Activated CD4-positive, alpha-beta T cell treated with anti-CD3 and anti-CD28 coated beads, Interleukin-10, Interleukin-2, amounts not matched to agents 100 ng/mL and 50 ng/mL, durations not matched to agents 16 hours and 8 hours (primary cell): ENCODE data around the gene STK17B.
A peak's percentile ranks its signal among the peaks of the same experiment; 100 is the strongest.
"Not testable (repeated sequence)": the region's sequence is repeated elsewhere in the genome, so short reads cannot be mapped to it uniquely, and the experiment has no call there.

Source experiments
- DNase-seq: peaks from one replicate; pipeline ENCODE4 v3.0.0-alpha.2; 2020

Gene STK17B

DNA sequence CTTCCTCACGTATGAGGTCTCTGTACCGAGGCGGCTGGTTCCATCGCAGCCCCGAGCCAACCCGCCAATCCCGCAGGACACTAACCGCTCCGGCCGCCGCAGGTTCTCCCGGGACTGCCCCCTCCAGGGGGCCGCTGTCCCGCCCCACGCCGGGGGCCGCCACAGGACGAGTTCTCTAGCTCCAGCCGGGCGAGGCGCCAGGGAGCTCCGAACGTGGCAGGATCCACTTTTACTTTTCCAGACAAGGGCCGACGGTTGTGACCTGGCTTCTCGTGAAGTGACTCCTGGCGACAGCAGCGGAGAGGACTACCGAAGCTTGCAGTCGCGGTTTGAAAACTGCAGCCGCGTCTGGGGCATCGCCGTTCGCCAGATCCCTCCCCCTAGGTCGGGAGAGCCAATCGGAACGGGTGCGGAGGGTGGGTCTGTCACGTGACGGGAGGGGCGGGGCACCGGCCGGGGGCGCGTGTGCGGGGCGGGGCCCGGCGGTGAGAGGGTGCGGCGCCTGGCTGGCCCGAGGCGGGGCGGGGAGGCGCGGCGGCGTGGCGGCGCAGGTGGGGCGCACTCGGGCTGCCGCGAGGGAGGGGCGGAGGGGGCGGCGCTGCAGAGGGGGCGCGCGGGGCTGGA is at the start of gene STK17B:
STK17B (minus strand) TSS at position 331 of the 624 bp plus-strand sequence. CDS start 8,195 bp downstream, outside the sequence.
- peak; percentile 98 for DNase-seq

DNA sequence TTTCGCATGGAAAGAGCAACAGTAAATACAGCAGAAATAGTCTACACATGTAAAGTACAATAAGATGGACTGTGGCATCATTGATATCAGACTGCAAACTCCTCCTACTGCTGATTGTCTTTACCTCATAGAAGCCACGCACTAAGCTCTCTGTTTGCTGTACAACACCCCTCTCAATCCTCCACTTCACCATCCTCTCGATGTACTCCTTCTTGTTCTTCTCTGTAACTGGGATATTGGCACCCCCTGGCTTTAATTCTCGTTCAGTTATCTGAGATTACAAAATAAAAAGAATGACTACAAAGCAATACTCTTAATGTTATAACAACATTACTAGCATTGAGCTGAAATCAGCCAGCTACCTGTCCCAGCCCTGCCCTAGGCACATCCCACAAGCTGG is 49.3 kb upstream of the STK17B start:
- no peak for DNase-seq

DNA sequence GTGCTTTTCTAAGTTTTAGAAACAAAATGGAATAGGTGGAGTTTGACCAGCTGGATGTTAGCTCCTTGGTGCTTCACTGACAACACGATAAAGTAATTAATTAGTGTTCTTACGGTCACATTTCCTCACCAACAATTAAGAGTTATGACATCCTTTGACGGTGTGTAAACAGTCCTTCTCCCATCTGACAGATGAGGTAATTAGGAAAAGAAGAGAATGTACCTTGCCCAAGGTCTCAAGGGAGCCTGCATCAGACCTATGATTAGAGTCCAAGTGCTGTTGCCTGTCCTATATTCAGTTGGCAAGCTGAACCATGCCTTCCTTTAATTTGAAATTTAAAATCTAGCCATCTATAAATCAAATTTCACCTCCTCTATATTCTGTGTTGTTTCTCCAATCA is 48.3 kb upstream of the STK17B start:
- DNase-seq: no peak

- no peak for DNase-seq
Observed at GRCh38 chr2:196218106-196218505, 46.7 kb upstream of the STK17B start.

DNA sequence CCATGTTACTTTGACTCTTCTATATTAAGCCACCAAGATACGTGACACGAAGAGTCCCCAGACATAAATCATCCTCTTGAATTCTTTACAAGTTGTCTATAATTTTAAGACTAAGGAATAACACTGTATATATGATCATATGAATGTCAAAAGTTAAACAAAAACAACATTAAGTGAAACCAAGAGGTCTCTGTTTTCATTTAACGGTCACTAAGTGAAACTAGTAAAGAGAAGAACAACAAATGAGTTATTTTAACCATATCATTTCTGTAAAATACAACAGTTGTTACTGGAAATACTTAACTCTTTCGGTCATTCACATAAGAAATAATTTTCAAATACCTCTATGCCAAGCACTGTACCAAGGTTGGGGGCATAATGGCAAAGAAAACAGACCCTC is 45.7 kb upstream of the STK17B start:
- no peak for DNase-seq

GRCh38 chr2:196215376-196215775 is 44.0 kb upstream of the STK17B start:
- no peak for DNase-seq

DNA sequence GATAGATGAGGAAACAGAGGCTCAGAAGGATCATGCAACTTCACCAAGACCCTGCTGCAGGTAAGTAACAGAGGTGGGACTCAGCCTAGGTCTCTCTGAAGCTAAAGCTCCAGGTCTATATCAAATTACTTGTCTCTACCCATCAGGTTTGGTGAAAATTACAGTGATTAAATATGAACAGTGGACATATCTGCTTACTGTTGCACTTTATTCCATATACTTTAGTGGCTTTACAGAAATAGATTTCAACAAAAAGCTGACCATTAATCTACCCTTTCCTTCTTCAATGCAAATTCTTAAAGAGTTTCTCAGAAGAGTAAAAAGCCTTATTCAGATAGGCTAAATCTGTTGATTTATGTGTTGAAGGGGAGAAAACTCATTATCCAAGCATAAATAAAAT is 42.8 kb upstream of the STK17B start:
- DNase-seq: no peak

GRCh38 chr2:196213252-196213980 is 42.0 kb upstream of the STK17B start:
- DNase-seq: no peak

DNA sequence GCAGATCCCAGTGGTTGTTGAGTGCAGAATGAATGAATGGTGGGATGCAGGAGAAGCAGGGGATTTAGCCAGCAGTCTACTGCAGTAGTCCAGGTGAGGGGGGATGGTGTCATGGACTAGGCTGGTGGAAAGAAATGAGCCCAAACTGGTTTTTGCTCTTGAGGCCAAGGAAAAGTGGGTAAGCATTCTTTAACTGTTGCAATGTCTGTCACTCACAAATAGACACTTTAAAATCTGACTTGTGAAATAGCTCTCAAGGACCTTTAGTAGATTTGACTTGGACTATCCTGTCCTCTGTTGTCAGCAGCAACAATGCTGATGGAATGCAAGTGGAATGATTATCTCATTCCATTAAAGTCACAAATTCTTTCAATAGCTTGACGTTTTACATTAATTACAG is 37.5 kb upstream of the STK17B start:
- no peak for DNase-seq

DNA sequence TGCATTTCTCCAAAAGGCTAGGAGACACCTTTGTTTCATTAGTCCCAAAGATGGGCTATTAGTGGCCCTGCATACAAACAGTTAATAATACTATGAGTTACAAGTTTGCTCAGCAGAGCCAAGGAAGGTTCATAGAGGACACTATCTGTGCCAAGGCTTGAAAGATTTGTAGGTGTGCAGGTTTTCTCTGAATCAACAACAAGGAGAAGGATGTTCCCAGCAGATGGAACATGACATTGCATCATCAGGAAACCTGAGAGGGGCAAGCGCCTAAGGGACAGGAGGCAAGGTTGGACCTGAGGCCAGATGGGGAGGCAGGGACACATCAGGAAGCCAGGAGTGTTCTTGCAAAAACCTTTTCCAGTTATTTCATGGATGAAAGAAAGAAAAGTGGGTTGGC is 35.4 kb upstream of the STK17B start:
- DNase-seq: no peak

DNA sequence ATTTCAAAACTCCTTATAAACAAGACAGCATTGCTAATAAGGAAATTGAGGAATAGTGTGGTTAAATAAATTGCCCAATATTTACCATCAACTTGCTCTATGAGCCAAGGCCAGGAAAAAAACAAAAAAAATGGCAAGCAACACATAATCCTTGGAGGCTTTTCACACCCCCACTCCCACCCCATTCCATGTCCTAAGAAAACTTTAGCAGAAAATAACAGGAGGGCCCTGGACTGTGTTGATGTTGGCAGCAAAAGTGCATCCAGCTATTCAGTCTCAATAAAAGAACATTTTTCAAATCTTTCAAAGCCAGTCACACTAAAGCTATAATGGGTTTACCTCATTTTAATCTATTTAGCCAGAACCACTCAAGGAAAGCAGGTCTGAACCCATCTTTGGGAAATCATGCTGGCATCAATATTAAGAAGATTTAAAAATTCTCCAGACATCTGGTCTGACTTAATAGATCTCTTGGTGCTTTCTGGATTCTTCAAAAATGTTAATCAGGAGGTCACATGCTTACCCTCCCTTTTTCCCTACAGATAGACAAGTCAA is 34.6 kb upstream of the STK17B start:
- DNase-seq: no peak

GRCh38 chr2:196205011-196205766 is 33.8 kb upstream of the STK17B start:
- no peak for DNase-seq

- DNase-seq: peak; percentile 32
Observed at GRCh38 chr2:196201229-196202009, 30.0 kb upstream of the STK17B start.

DNA sequence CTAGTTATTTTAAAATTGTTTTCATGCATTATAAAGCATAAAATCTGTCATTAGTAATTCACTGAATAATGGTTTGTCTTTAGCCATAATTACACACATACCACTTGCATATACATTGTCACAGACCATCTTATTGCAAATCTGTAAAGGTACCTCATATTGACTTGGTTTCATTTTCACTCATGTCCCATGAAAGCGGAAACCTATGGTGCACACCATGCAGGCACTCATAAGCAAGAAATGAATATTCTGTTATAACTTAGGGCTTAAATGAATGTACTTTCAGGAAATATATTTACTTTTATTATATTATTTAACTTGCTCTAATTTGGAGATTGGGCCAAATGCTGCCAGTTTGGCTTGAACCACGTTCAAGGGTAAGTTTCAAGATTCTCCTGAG is 29.2 kb upstream of the STK17B start:
- peak; percentile 93 for DNase-seq

DNA sequence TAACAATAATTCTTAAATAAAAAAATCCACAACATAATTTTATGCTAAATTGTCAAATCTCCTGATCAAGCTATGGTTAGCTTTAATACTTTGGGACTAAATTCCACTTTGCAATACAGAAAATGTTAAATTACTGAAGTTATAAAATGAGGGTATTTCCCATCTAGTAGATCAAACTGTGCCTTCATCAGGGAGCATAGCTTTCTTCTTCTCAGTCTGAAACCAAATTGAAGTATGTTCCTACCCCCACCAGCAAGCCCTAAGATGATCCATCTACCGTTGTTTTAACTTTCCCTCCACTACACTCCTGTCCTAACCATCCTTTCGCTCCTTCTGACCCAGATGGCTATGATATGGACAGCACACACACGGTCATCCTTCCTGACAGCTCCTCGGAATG is 24.4 kb upstream of the STK17B start:
- no peak for DNase-seq

DNA sequence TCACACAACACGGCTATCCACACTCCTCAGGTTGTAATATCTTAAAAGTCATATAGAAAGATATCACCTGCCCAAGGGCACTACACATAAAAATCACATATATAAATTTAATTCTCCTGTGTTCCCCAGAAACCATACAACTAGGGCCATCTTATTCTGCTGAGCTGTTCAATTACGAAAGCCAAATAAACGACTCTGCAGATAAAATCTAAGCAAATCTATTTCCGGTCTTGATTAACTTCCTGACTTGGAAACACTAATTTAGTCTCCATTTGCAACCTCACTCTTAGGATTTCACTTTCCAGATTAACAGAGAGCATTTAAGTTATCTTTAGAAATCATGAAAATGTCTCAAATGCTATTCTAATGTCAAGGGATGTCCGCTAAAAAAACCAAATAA is 23.9 kb upstream of the STK17B start:
- DNase-seq: no peak

DNA sequence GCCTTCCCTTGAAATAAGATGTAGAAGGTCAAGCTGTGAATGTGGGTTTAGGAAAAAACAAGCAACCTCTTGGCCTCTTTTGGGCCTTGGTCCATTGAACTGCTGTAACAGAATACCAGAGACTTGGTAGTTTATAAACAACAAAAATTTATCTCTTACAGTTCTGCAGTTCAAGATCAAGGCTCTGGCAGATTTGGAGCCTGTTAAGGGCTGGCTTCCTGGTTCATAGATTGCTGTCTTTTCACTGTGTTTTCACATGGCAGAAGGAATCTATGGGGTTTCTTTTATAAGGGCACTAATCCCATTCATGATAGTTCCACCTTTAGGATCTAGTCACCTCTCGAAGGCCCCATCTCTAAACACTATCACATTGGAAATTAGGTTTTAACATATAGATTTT is 20.2 kb upstream of the STK17B start:
- no peak for DNase-seq

DNA sequence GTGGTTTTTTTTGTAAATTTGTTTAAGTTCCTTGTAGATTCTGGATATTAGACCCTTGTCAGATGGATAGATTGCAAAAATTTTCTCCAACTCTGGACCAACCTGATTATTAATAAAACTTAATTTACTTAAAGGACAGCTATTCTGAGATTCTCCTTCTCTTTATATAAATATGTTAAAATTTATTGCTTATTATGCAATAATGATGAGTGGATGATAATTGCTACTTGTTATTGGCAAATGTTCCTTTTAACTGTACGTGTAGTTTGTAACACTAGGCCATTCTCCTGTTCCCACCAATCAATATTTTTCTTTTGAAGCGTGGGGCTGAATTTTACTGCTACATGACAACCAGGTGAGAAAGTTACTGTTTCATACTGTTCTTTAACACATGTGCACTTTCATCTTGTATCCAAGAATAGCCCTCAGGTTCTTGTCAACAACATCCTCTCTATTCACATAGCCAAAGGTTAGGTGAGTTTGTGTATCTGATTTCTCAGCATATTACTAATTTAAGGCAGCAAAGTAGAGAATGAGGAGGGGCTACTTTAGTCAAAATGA is 16.6 kb upstream of the STK17B start:
- DNase-seq: no peak

GRCh38 chr2:196187175-196187700 is 15.9 kb upstream of the STK17B start:
- not testable (repeated sequence) for DNase-seq

DNA sequence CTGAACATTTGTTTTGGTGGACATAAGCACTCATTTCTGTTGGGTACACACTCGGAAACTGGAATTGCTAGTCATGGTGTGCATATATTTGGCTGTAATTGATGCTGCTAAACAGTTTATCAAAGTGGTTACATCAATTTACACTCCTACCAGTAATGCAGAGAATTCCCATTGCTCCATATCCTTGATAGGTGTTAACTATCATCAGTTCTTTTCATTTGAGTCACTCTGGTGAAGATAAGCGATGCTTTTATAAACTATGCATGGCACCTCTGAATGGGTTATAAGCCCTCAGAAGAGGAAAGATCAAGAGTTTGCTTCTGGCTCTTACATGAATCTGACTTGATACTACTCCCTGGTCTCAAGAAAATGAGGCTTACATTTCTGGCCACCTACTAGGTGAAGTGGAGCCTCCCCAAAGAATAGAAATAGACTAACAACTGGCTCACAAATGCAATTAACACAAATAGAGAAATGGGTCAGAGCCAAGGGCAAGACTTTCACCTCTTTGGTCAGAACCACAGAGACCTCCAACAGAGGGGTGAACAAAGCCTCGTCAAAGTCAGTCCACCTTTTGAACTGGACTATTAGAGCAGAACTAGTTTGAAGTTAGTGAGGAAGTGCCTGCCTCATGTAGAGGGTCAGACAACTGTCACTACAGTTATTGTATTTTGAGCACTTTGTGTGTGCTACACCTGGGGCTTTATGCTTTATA is 15.0 kb upstream of the STK17B start:
- no peak for DNase-seq

GRCh38 chr2:196184921-196185320 is 13.5 kb upstream of the STK17B start:
- DNase-seq: no peak
